Transverse colon (tissue), 4 donors: ENCODE results near the gene AGRN. TPM values are rescaled to one million over a fixed set of nuclear protein-coding genes. Genes with fewer than 3 reads are reported as not detected.

Experiments used
- DNase-seq: peaks from one replicate; pipeline ENCODE4 v3.0.0-alpha.2; 2019
- H3K27ac ChIP-seq, 4 donors: fragments of 200-600 bp; sonication (generic); 2 replicates each; pipeline ENCODE4 v1.5.1; 2016 to 2018; ENCODE audit warnings: inconsistent platforms in 4 of 4
- H3K27me3 ChIP-seq: fragments of 200-600 bp; sonication (generic); 2 replicates; pipeline ENCODE4 v1.5.1; 2017; ENCODE audit warnings: inconsistent platforms
- H3K36me3 ChIP-seq, 4 donors: fragments of 200-600 bp; sonication (generic); 2 replicates each; pipeline ENCODE4 v1.5.1; 2017 to 2019; ENCODE audit warnings: inconsistent platforms in 4 of 4
- H3K4me1 ChIP-seq, 4 donors: fragments of 200-600 bp; sonication (generic); 2 replicates each; pipeline ENCODE4 v1.5.1; 2017 to 2020; ENCODE audit warnings: inconsistent platforms in 4 of 4
- H3K4me3 ChIP-seq, 4 donors: fragments of 200-600 bp; sonication (generic); 1 replicate in 1 of 4; 2 replicates in 3 of 4; pipeline versions ENCODE4 v1.5.1 to v1.6.1; 2017 to 2019; ENCODE audit warnings: inconsistent platforms in 4 of 4
- H3K9me3 ChIP-seq, 2 donors: fragments of 200-600 bp; sonication (generic); 2 replicates each; pipeline ENCODE4 v1.5.1; 2017 to 2019; ENCODE audit warnings: inconsistent platforms in 2 of 2
- CTCF ChIP-seq, 5 experiments: fragments of 200-600 bp in 3 of 5; fragments of 450-650 bp in 2 of 5; sonication (generic) in 3 of 5; IDR thresholded peaks; 1 replicate in 2 of 5; 2 replicates in 3 of 5; pipeline ENCODE4 v1.5.1; 2016 to 2017; ENCODE audit warnings: antibody characterized with exemption in 5 of 5, inconsistent platforms in 3 of 5, mild to moderate bottlenecking in 2 of 5, moderate library complexity in 1 of 5
- EP300 ChIP-seq: sonication (generic); formaldehyde crosslinking; IDR thresholded peaks from one replicate; pipeline ENCODE4 v1.6.1; 2017; ENCODE audit warnings: antibody characterized with exemption, low read depth
- POLR2A ChIP-seq: fragments of 450-650 bp; IDR thresholded peaks from one replicate; pipeline ENCODE4 v1.6.1; 2016; ENCODE audit warnings: antibody characterized with exemption, mild to moderate bottlenecking, moderate library complexity
- POLR2AphosphoS5 ChIP-seq, 3 donors: sonication (generic); formaldehyde crosslinking; IDR thresholded peaks; one replicate each; pipeline ENCODE4 v1.6.1; 2016; ENCODE audit warnings: antibody characterized with exemption in 3 of 3
- WGBS, 2 donors: methylation state at CpG; one replicate each; pipeline ENCODE4 v1.1.5; 2018; ENCODE audit warnings: low coverage in 1 of 2; 5-methylcytosine and 5-hydroxymethylcytosine counted together
- in situ Hi-C, 4 donors: fragments of 200-750 bp; cut with MboI; loops; one replicate each; pipeline versions ENCODE4 v1.15.0 to v1.15.1; 2017; ENCODE audit warnings: low sequenced_read_pairs in 3 of 4, low pct_ligation_motif_present in 1 of 4, low pct_unique_long_range_greater_than_20kb in 1 of 4
- intact Hi-C: fragments of 100-400 bp; cut with DNase I; formaldehyde crosslinking; loops from one replicate; pipeline ENCODE4 v1.15.1; 2023; ENCODE audit warnings: low total_unique reads
- total RNA-seq, 4 donors: library from RNA; depleted of rRNA; stranded (reverse); fragments of >200 nt; gene quantifications; one replicate each; pipeline ENCODE4 v1.1.0, GENCODE V29; 2016

The AGRN gene
- total RNA-seq, 4 donors from 2014 or later, result 25.4 to 132 (median 44.8) TPM

- DNase-seq, result peak; percentile 7
These were observed 68.3 kb downstream of the AGRN start for GRCh38 chr1:1088029-1088800.

DNA sequence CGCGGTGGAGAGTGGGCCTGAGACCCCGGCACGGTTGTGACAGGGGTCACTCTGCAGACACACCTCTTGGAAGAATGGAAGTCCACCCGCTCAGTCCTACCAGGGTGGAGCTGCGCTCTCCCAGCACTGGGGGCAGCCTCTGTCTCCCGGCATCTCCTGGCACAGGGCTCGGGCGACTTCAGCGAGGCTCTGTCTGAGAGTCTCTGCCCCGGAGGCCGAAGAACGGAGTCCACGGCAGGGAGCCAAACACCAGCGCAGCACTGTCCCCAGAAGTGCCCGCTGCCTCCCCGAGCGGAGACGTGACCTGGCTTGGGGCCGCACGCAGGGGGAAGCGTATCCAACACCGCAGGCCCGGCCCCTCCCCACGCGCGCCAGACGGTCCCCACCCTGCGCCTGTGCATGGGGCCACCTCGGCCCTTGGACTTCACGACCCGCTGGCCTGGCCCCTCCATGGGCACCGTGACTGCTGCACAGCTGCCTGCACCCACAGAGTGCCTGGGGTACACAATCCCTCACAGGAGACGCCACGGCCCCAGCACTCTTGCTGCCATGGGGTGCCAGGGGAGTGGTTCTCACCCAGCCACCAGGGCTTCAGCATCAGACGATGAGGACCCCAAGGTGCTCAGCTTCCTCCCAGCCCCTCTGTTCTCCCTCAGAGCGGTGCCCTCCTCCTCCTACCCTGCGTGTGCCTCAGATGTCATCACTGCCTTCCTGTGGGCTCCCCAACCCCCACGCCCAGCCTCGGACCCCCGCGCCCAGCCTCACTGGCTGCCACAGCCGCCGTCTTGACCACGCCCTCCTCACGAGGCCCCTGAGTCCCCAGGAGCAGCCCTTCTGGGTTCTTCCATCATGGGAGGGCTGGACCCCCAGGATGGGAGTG, 69.1 kb downstream of the AGRN start:
- 93% methylated on average over 21 of the region's 46 CpGs; no CpG with 5 or more reads in 1 of the 2 donors for WGBS, 2 donors
- Histone ChIP-seq H3K36me3 (no peaks in the 10 kb centered on the region), H3K27me3 (no peaks in the 10 kb centered on the region), H3K4me3 (no peak overlapping the region), H3K9me3 (no peaks in the 10 kb centered on the region), H3K27ac (no peak overlapping the region), H3K4me1 (no peaks in the 10 kb centered on the region)
- in situ Hi-C loops, result no loop called here
- TF ChIP-seq POLR2A, result no peak
- no peak for TF ChIP-seq CTCF (IDR thresholded peaks at IDR 0.05)
- no peak for TF ChIP-seq POLR2AphosphoS5 (IDR thresholded peaks at IDR 0.05)
- no peak for TF ChIP-seq EP300
- intact Hi-C loops, result loop anchor here (1.0 kb wide), 1 partner anchor 48 kb away; no protein-coding TSS in a partner anchor
- DNase-seq, result peak; percentile 5

More at GRCh38 chr1:1088029-1088800, 68.3 kb downstream of the AGRN start:
- Histone ChIP-seq H3K36me3 (no peaks in the 10 kb centered on the region), H3K9me3 (no peaks in the 10 kb centered on the region), H3K27me3 (no peaks in the 10 kb centered on the region), H3K4me1 (no peaks in the 10 kb centered on the region), H3K4me3 (no peak overlapping the region), H3K27ac (no peak overlapping the region)
- TF ChIP-seq POLR2AphosphoS5 (IDR thresholded peaks at IDR 0.05), result no peak
- TF ChIP-seq EP300, result no peak
- no peak for TF ChIP-seq CTCF (IDR thresholded peaks at IDR 0.05)
- TF ChIP-seq POLR2A, result no peak
- intact Hi-C loops, result no loop called here
- 91% methylated on average over 36 of the region's 39 CpGs; no CpG with 5 or more reads in 1 of the 2 donors for WGBS, 2 donors
- in situ Hi-C loops, result no loop called here

- peak; percentile 5 for DNase-seq
- Histone ChIP-seq H3K27ac (no peak overlapping the region), H3K4me3 (no peak overlapping the region), H3K27me3 (no peaks in the 10 kb centered on the region), H3K9me3 (no peaks in the 10 kb centered on the region), H3K36me3 (no peaks in the 10 kb centered on the region), H3K4me1 (no peaks in the 10 kb centered on the region)
- intact Hi-C loops, result loop anchor here (1.0 kb wide), 1 partner anchor 47 kb away; no protein-coding TSS in a partner anchor
- WGBS, 2 donors, result 92% methylated on average over 20 of the region's 22 CpGs; no CpG with 5 or more reads in 1 of the 2 donors
- in situ Hi-C loops, result no loop called here
- TF ChIP-seq CTCF (IDR thresholded peaks at IDR 0.05) (no peak), EP300 (no peak), POLR2AphosphoS5 (IDR thresholded peaks at IDR 0.05) (no peak), POLR2A (no peak)
These were observed 70.0 kb downstream of the AGRN start for GRCh38 chr1:1089731-1090423.
